Measurements from ENCODE around the gene PLEKHN1.
A peak's percentile ranks its signal among the peaks of the same experiment; 100 is the strongest.

The PLEKHN1 gene

GRCh38 chr1:1019122-1019999 lies 53.1 kb downstream of the PLEKHN1 start:
- H3K4me3 ChIP-seq (ENCODE audit: low read depth, low read length): no peak overlapping the region
- peak; percentile 82 for DNase-seq (ENCODE audit: low read depth)
- TF ChIP-seq CTCF (IDR thresholded peaks at IDR 0.05; ENCODE audit: low read depth, low read length) (peak; percentile 13), MYC (IDR thresholded peaks at IDR 0.05; ENCODE audit: low read depth, low read length) (no peak), POLR2A (IDR thresholded peaks at IDR 0.05; ENCODE audit: extremely low read depth, insufficient read length) (peak; percentile 19)

- H3K4me3 ChIP-seq (ENCODE audit: low read depth, low read length): peak within 1 kb of the TSS; percentile 44
- 0 out of 2 replicates have a peak, but pooled peaks have one; percentile 17 for TF ChIP-seq MAX (IDR thresholded peaks at IDR 0.05; ENCODE audit: low read depth, low read length)
- no peak for TF ChIP-seq MYC (IDR thresholded peaks at IDR 0.05; ENCODE audit: low read depth, low read length)
- no peak for TF ChIP-seq POLR2A (IDR thresholded peaks at IDR 0.05; ENCODE audit: extremely low read depth, insufficient read length)
- peak; percentile 53 for DNase-seq (ENCODE audit: low read depth)
Observed at GRCh38 chr1:1020000-1020404, 53.7 kb downstream of the PLEKHN1 start, which contains the start of gene AGRN. Gene AGRN, plus strand, starts transcription at chr1:1020120. Its CDS starts 53 bp downstream, at chr1:1020173.

GRCh38 chr1:1020415-1021009 lies 54.2 kb downstream of the PLEKHN1 start:
- peak overlapping the region; percentile 44 for H3K4me3 ChIP-seq (ENCODE audit: low read depth, low read length)
- peak; percentile 47 for DNase-seq (ENCODE audit: low read depth)
- TF ChIP-seq MAX (IDR thresholded peaks at IDR 0.05; ENCODE audit: low read depth, low read length): no peak

- H3K4me3 ChIP-seq (ENCODE audit: low read depth, low read length): no peak overlapping the region
- DNase-seq (ENCODE audit: low read depth): no peak
- TF ChIP-seq MYC (IDR thresholded peaks at IDR 0.05; ENCODE audit: low read depth, low read length) (no peak), POLR2A (IDR thresholded peaks at IDR 0.05; ENCODE audit: extremely low read depth, insufficient read length) (no peak), CTCF (IDR thresholded peaks at IDR 0.05; ENCODE audit: low read depth, low read length) (no peak), MAX (IDR thresholded peaks at IDR 0.05; ENCODE audit: low read depth, low read length) (no peak)
Observed at GRCh38 chr1:1021010-1021919, 55.0 kb downstream of the PLEKHN1 start.

GRCh38 chr1:1021920-1022259 lies 55.6 kb downstream of the PLEKHN1 start:
- no peak for DNase-seq (ENCODE audit: low read depth)
- TF ChIP-seq MYC (IDR thresholded peaks at IDR 0.05; ENCODE audit: low read depth, low read length) (no peak), MAX (IDR thresholded peaks at IDR 0.05; ENCODE audit: low read depth, low read length) (no peak), CTCF (IDR thresholded peaks at IDR 0.05; ENCODE audit: low read depth, low read length) (no peak), POLR2A (IDR thresholded peaks at IDR 0.05; ENCODE audit: extremely low read depth, insufficient read length) (no peak)
- H3K4me3 ChIP-seq (ENCODE audit: low read depth, low read length): no peak overlapping the region

GRCh38 chr1:1022302-1023009 lies 56.2 kb downstream of the PLEKHN1 start:
- no peak for DNase-seq (ENCODE audit: low read depth)
- no peak overlapping the region for H3K4me3 ChIP-seq (ENCODE audit: low read depth, low read length)
- TF ChIP-seq MAX (IDR thresholded peaks at IDR 0.05; ENCODE audit: low read depth, low read length) (no peak), MYC (IDR thresholded peaks at IDR 0.05; ENCODE audit: low read depth, low read length) (no peak), POLR2A (IDR thresholded peaks at IDR 0.05; ENCODE audit: extremely low read depth, insufficient read length) (no peak), CTCF (IDR thresholded peaks at IDR 0.05; ENCODE audit: low read depth, low read length) (no peak)
